Effector memory CD8-positive, alpha-beta T cell (primary cell): ENCODE measurements around the gene PHACTR4.
"Not testable (repeated sequence)": the region's sequence is repeated elsewhere in the genome, so short reads cannot be mapped to it uniquely, and the experiment has no call there.

Experiments
- ATAC-seq: fragments of 150-1000 bp; cut with Tn5 transposase; replicated peaks from 2 replicates; pipeline ENCODE4 v1.10.0; 2021; ENCODE audit warnings: mild to moderate bottlenecking, moderate library complexity
- DNase-seq, 3 experiments: peaks; one replicate each; pipeline ENCODE4 v3.0.0; 2021
- H3K27ac Mint-ChIP-seq, 2 donors: one replicate each; pipeline ENCODE4 v1.8.0; 2022; ENCODE audit warnings: mild to moderate bottlenecking in 2 of 2, mixed read lengths in 2 of 2, moderate library complexity in 2 of 2
- H3K27me3 Mint-ChIP-seq, 2 donors: one replicate each; pipeline ENCODE4 v1.8.0; 2022; ENCODE audit warnings: mixed read lengths in 2 of 2
- H3K36me3 Mint-ChIP-seq: one replicate; pipeline ENCODE4 v1.8.0; 2022; ENCODE audit warnings: mild to moderate bottlenecking, moderate library complexity, mixed read lengths; ENCODE audit not compliant: insufficient read depth
- H3K4me1 Mint-ChIP-seq, 2 donors: one replicate each; pipeline ENCODE4 v1.8.0; 2022; ENCODE audit warnings: low read depth in 2 of 2, mixed read lengths in 2 of 2
- H3K4me3 Mint-ChIP-seq, 2 donors: one replicate each; pipeline ENCODE4 v1.8.0; 2022; ENCODE audit warnings: mild to moderate bottlenecking in 2 of 2, mixed read lengths in 2 of 2, moderate library complexity in 2 of 2
- H3K9me3 Mint-ChIP-seq, 2 donors: one replicate each; pipeline ENCODE4 v1.8.0; 2022; ENCODE audit warnings: mixed read lengths in 2 of 2
- total RNA-seq, 9 experiments: gene quantifications; one replicate each; lab custom pipeline; 2026; lab: John Stamatoyannopoulos, UW

Gene PHACTR4
- total RNA-seq, result 21.5 to 63.1 (median 31.3) reads per million in 9 experiments

DNA sequence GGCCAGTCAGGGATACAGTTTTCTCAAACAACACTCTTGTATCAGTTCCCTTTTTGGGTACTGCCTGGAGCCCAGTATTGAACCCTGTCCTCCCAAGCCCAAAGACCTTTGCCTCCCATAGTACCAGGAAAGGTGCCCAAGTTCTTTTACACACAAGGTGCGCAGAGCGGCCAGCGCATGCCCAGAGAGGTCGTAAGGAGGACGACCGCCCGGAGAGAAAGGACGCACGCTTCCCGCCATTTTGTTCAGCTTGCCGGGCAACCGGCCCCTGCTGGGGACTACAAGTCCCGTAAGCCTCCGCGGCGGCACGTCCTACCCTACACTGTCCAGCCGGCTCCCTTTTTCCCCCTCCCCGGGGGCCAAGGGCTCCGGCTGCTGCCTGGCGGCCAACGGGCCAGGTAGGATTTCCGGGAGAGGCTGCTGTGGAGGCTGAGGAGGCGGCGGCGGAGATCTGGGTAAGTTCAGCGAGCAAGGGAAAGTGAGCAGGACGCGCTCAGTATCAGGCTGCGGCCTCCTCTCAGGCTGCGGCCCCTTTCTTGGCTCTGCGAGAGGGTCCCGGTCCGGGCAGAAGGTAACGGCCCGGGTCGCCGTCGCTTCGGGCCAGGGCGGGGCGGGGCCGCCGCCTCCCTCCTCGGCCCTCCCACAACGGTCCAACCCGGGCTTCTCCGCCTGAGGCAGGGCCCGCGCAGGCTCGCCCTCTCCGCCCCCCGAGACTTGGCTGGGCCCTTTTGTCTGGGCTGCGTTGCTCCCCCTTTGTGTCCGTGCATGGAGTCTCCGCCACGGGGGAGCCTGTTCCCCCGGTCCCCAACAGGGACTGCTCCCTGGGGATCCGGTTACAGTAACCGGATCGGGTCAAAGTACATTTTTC is at the start of gene PHACTR4:
Gene PHACTR4 (plus strand): TSS at position 370 of the 868 bp plus-strand sequence. CDS start 37,708 bp downstream, outside the sequence.
- H3K36me3 Mint-ChIP-seq, result peaks cover 14% of the 10 kb centered on the region
- no peaks in the 10 kb centered on the region for H3K27me3 Mint-ChIP-seq
- no peaks in the 10 kb centered on the region for H3K9me3 Mint-ChIP-seq
- peaks cover 30 to 50% of the 10 kb centered on the region in 2 donors for H3K4me1 Mint-ChIP-seq
- DNase-seq (peak; percentile 58 to 63 (median 62)), ATAC-seq (peak; percentile 82)
- peak within 1 kb of the TSS; percentile 93 for H3K4me3 Mint-ChIP-seq
- H3K27ac Mint-ChIP-seq, result peak within 1 kb of the TSS; percentile 90 to 92

GRCh38 chr1:28322194-28322593 is 47.3 kb upstream of the PHACTR4 start:
- H3K27ac Mint-ChIP-seq, result no peak overlapping the region

DNA sequence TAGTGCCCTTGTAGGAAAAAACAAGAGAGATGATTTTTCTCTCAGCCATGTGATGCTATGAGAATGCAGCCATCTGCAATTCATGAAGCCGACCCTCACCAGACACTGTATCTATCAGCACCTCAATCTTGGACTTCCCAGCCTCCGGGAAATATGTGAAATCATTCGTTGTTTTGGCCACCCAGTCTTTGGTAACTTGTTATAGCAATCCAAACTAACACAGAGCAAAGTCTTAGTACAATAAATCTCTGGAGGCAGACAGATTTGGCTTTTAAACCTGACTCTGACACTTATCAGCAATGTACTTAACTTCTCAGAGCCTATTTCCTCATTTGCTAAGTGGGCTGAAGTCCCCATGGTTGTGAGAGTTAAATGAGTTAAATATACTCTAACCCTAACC is 45.8 kb upstream of the PHACTR4 start:
- no peaks in the 10 kb centered on the region for H3K27me3 Mint-ChIP-seq
- H3K36me3 Mint-ChIP-seq, result peaks cover 11% of the 10 kb centered on the region
- H3K4me1 Mint-ChIP-seq, result peaks cover 5 to 6% of the 10 kb centered on the region in 2 donors
- ATAC-seq (no peak), DNase-seq (no peak)
- no peak overlapping the region for H3K4me3 Mint-ChIP-seq
- no peak overlapping the region for H3K27ac Mint-ChIP-seq
- H3K9me3 Mint-ChIP-seq, result no peaks in the 10 kb centered on the region

More at GRCh38 chr1:28322194-28322593, 47.3 kb upstream of the PHACTR4 start:
- Mint-ChIP-seq H3K36me3 (peaks cover 3% of the 10 kb centered on the region), H3K27me3 (no peaks in the 10 kb centered on the region), H3K9me3 (no peaks in the 10 kb centered on the region), H3K4me1 (no peaks in the 10 kb centered on the region), H3K4me3 (no peak overlapping the region)
- no peak for DNase-seq
- no peak for ATAC-seq

- no peaks in the 10 kb centered on the region for H3K9me3 Mint-ChIP-seq
- H3K4me1 Mint-ChIP-seq, result peaks cover 13% of the 10 kb centered on the region in 2 donors
- peaks cover 28% of the 10 kb centered on the region for H3K36me3 Mint-ChIP-seq
- H3K27me3 Mint-ChIP-seq, result no peaks in the 10 kb centered on the region
- ATAC-seq, result no peak
- no peak overlapping the region for H3K4me3 Mint-ChIP-seq
- no peak overlapping the region for H3K27ac Mint-ChIP-seq
- no peak for DNase-seq
Measured at GRCh38 chr1:28326515-28326914, 43.0 kb upstream of the PHACTR4 start.

- Mint-ChIP-seq H3K4me3 (no peak overlapping the region), H3K9me3 (no peaks in the 10 kb centered on the region), H3K27me3 (no peaks in the 10 kb centered on the region), H3K36me3 (peaks cover 31% of the 10 kb centered on the region), H3K4me1 (peaks cover 13% of the 10 kb centered on the region in 2 donors), H3K27ac (no peak overlapping the region)
- ATAC-seq (no peak), DNase-seq (no peak)
Measured at GRCh38 chr1:28326984-28327383, 42.6 kb upstream of the PHACTR4 start.

- H3K4me1 Mint-ChIP-seq, result peaks cover 13 to 15% of the 10 kb centered on the region in 2 donors
- H3K9me3 Mint-ChIP-seq, ATAC-seq, H3K27ac Mint-ChIP-seq, DNase-seq, H3K27me3 Mint-ChIP-seq: not testable (repeated sequence)
- H3K4me3 Mint-ChIP-seq, result peak overlapping the region in 1 of 2 donors; percentile 98
- peaks cover 34% of the 10 kb centered on the region for H3K36me3 Mint-ChIP-seq
Measured at GRCh38 chr1:28327431-28327830, 42.1 kb upstream of the PHACTR4 start.

DNA sequence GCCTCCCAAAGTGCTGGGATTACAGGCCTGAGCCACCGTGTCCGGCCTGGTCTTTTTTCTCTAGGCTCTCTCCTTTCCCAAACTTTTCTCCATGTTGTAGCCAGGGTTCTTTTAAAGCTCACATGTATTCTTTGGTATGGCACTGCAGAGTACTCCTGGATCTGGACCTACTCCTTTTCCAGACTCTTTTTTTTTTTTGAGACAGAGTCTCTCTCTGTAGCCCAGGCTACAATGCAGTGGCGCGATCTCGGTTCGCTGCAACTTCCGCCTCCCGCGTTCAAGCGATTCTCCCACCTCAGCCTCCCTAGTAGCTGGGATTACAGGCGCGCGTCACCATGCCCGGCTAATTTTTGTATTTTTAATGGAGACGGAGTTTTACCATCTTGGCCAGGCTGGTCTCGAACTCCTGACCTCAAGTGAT is 41.3 kb upstream of the PHACTR4 start:
- no peaks in the 10 kb centered on the region for H3K9me3 Mint-ChIP-seq
- no peak for ATAC-seq
- no peak for DNase-seq
- peak overlapping the region; percentile 95 to 98 for H3K4me3 Mint-ChIP-seq
- H3K36me3 Mint-ChIP-seq, result peaks cover 37% of the 10 kb centered on the region
- peaks cover 20 to 22% of the 10 kb centered on the region in 2 donors for H3K4me1 Mint-ChIP-seq
- no peaks in the 10 kb centered on the region for H3K27me3 Mint-ChIP-seq
- peak overlapping the region; percentile 99 for H3K27ac Mint-ChIP-seq

DNA sequence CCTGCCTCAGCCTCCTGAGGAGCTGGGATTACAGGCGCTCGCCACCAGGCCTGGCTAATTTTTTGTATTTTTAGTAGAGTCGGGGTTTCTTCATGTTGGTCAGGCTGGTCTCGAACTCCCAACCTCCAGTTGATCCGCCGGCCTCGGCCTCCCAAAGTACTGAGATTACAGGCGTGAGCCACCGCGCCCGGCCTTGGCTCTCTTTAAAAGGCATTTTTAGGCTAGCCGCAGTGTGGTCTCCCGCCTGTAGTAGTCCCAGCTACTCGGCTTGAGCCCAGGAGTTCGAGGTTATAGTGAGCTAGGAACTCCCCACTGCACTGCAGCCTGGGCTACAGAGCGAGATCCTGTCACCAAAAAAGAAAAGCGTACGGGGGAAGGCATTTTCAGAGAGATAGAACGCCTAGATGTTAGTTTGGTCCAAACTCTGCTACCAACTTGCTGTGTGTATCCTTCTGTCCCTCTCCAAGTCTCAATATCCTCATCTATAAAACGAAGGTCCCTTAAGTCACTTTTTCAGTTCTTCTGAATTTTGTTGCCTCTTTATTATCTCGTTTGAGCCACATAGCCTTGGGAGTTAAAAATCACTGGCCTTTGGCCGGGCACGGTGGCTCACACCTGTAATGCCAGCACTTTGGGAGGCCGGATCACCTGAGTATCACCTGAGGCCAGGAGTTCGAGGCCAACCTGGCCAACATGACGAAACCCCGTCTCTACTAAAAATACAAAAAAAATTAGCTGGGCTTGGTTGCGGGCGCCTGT is 40.0 kb upstream of the PHACTR4 start:
- H3K4me3 Mint-ChIP-seq, result peak overlapping the region; percentile 95 to 98
- no peaks in the 10 kb centered on the region for H3K27me3 Mint-ChIP-seq
- no peaks in the 10 kb centered on the region for H3K9me3 Mint-ChIP-seq
- peaks cover 21 to 22% of the 10 kb centered on the region in 2 donors for H3K4me1 Mint-ChIP-seq
- DNase-seq (no peak), ATAC-seq (peak; percentile 39)
- H3K27ac Mint-ChIP-seq, result peak overlapping the region; percentile 99
- peaks cover 50% of the 10 kb centered on the region for H3K36me3 Mint-ChIP-seq

- DNase-seq (no peak), ATAC-seq (no peak)
- peaks cover 25% of the 10 kb centered on the region for H3K36me3 Mint-ChIP-seq
- no peaks in the 10 kb centered on the region for H3K4me1 Mint-ChIP-seq
- H3K9me3 Mint-ChIP-seq, result no peaks in the 10 kb centered on the region
- no peak overlapping the region for H3K27ac Mint-ChIP-seq
- H3K4me3 Mint-ChIP-seq, result no peak overlapping the region
- H3K27me3 Mint-ChIP-seq, result no peaks in the 10 kb centered on the region
Measured at GRCh38 chr1:28338897-28339296, 30.6 kb upstream of the PHACTR4 start.

- H3K36me3 Mint-ChIP-seq, result peaks cover 19% of the 10 kb centered on the region
- H3K9me3 Mint-ChIP-seq, result no peaks in the 10 kb centered on the region
- H3K4me3 Mint-ChIP-seq, result no peak overlapping the region
- H3K4me1 Mint-ChIP-seq, result no peaks in the 10 kb centered on the region
- H3K27me3 Mint-ChIP-seq, result no peaks in the 10 kb centered on the region
- ATAC-seq (no peak), DNase-seq (no peak)
- no peak overlapping the region for H3K27ac Mint-ChIP-seq
Measured at GRCh38 chr1:28339551-28339950, 30.0 kb upstream of the PHACTR4 start.

- H3K4me1 Mint-ChIP-seq, result no peaks in the 10 kb centered on the region
- ATAC-seq, result no peak
- peaks cover 14% of the 10 kb centered on the region for H3K36me3 Mint-ChIP-seq
- no peaks in the 10 kb centered on the region for H3K27me3 Mint-ChIP-seq
- H3K27ac Mint-ChIP-seq, result no peak overlapping the region
- no peaks in the 10 kb centered on the region for H3K9me3 Mint-ChIP-seq
- DNase-seq, result no peak
- no peak overlapping the region for H3K4me3 Mint-ChIP-seq
Measured at GRCh38 chr1:28340221-28340974, 29.1 kb upstream of the PHACTR4 start.

DNA sequence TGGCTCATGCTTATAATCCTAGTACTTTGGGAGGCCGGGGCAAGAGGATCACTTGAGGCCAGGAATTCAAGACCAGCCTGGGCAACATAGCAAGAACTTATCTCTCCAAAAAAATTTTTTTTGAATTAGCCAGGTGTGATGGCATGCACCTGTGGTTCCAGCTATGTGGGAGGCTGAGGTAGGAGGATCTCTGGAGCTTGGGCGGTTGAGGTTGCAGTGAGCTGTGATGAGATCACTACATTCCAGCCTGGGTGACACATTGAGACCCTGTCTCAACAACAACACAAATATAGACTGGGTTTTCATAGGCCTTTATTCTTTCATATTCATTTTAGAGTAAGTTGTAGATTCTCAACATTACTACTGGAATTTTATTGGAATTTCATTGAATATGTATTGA is 27.9 kb upstream of the PHACTR4 start:
- DNase-seq (no peak), ATAC-seq (no peak)
- Mint-ChIP-seq H3K4me1 (no peaks in the 10 kb centered on the region), H3K36me3 (peaks cover 4% of the 10 kb centered on the region), H3K9me3 (no peaks in the 10 kb centered on the region), H3K27ac (no peak overlapping the region), H3K27me3 (no peaks in the 10 kb centered on the region), H3K4me3 (no peak overlapping the region)

- Mint-ChIP-seq H3K36me3 (no peaks in the 10 kb centered on the region), H3K27ac (no peak overlapping the region), H3K4me3 (no peak overlapping the region), H3K27me3 (no peaks in the 10 kb centered on the region), H3K9me3 (no peaks in the 10 kb centered on the region), H3K4me1 (no peaks in the 10 kb centered on the region)
- no peak for DNase-seq
- ATAC-seq, result no peak
Measured at GRCh38 chr1:28343405-28343804, 26.1 kb upstream of the PHACTR4 start.
